NCI-H82 treated with DMSO at 0.1 percent for 48 hours (cell line): Measurements from ENCODE around the gene PCDHB3.
"Not testable (repeated sequence)": the region's sequence is repeated elsewhere in the genome, so short reads cannot be mapped to it uniquely, and the experiment has no call there.

Experiments used
- DNase-seq: peaks from one replicate; lab custom pipeline; 2025; ENCODE audit not compliant: unreplicated experiment; lab: John Stamatoyannopoulos, UW

The PCDHB3 gene

DNA sequence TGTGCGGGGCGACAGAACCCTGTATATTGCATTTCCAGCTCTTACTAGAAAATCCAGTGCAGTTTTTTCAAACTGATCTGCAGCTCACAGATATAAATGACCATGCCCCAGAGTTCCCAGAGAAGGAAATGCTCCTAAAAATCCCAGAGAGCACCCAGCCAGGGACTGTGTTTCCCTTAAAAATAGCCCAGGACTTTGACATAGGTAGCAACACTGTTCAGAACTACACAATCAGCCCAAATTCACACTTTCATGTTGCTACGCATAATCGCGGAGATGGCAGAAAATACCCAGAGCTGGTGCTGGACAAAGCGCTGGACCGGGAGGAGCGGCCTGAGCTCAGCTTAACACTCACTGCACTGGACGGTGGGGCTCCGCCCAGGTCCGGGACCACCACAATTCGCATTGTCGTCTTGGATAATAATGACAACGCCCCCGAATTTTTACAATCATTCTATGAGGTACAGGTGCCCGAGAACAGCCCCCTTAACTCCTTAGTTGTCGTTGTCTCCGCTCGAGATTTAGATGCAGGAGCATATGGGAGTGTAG lies 35.5 kb downstream of the PCDHB3 start:
- DNase-seq: no peak

DNA sequence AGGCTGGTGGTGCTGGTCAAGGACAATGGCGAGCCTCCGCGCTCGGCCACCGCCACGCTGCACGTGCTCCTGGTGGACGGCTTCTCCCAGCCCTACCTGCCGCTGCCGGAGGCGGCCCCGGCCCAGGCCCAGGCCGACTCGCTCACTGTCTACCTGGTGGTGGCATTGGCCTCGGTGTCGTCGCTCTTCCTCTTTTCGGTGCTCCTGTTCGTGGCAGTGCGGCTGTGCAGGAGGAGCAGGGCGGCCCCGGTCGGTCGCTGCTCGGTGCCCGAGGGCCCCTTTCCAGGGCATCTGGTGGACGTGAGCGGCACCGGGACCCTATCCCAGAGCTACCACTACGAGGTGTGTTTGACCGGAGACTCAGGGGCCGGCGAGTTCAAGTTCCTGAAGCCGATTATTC lies 37.1 kb downstream of the PCDHB3 start:
- DNase-seq: not testable (repeated sequence)

- DNase-seq: no peak
Measured at GRCh38 chr5:141149812-141150211, 49.5 kb downstream of the PCDHB3 start, which contains the start of gene PCDHB6. TSS of gene PCDHB6 (plus strand) at chr5:141150057. CDS start at chr5:141150258, 201 bp downstream.

DNA sequence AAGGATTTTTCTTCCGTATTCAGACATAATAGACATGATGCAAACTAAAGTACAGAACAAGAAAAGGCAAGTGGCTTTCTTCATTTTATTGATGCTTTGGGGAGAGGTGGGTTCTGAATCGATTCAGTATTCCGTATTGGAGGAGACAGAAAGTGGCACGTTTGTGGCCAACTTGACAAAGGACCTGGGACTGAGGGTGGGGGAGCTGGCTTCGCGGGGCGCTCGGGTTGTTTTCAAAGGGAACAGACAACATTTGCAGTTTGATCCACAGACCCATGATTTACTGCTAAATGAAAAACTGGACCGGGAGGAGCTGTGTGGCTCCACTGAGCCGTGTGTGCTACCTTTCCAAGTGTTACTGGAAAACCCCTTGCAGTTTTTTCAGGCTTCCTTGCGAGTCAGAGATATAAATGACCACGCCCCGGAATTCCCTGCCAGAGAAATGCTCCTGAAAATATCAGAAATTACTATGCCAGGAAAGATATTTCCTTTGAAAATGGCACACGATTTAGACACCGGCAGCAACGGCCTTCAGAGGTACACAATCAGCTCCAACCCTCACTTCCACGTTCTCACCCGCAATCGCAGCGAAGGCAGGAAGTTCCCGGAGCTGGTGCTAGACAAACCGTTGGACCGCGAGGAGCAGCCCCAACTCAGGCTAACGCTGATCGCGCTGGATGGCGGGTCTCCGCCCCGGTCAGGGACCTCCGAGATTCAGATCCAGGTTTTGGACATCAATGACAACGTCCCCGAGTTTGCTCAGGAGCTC lies 50.1 kb downstream of the PCDHB3 start:
- no peak for DNase-seq

DNA sequence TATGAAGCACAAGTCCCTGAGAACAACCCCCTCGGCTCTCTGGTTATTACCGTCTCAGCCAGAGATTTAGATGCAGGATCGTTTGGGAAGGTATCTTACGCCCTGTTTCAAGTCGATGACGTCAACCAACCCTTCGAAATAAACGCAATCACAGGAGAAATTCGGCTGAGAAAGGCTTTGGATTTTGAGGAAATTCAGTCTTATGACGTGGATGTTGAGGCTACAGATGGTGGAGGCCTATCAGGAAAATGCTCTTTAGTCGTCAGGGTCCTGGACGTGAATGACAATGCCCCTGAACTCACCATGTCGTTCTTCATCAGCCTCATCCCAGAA lies 50.7 kb downstream of the PCDHB3 start:
- no peak for DNase-seq

DNA sequence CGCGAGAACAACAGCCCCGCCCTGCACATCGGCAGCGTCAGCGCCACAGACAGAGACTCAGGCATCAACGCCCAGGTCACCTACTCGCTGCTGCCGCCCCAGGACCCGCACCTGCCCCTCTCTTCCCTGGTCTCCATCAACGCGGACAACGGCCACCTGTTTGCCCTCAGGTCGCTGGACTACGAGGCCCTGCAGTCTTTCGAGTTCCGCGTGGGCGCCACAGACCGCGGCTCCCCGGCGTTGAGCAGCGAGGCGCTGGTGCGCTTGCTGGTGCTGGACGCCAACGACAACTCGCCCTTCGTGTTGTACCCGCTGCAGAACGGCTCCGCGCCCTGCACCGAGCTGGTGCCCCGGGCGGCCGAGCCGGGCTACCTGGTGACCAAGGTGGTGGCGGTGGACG lies 51.4 kb downstream of the PCDHB3 start:
- DNase-seq: not testable (repeated sequence)

GRCh38 chr5:141152096-141152495 lies 51.8 kb downstream of the PCDHB3 start:
- not testable (repeated sequence) for DNase-seq
